ENCODE measurements around the gene SHISA5. TPM values are rescaled to one million over a fixed set of nuclear protein-coding genes. Genes with fewer than 3 reads are reported as not detected.
"Not testable (repeated sequence)": the region's sequence is repeated elsewhere in the genome, so short reads cannot be mapped to it uniquely, and the experiment has no call there.

SHISA5 gene
- polyA plus RNA-seq, 1 experiment = 217 TPM

GRCh38 chr3:48532977-48533337, 29.0 kb upstream of the SHISA5 start:
- POLR2A ChIA-PET = no interaction called here
- CTCF ChIA-PET = interaction anchor here (0.8 to 1.2 kb wide), 3 partner anchors 16 to 28 kb away, joined by 3 to 5 read pairs (median 4); no protein-coding TSS in a partner anchor
- no peak for DNase-seq (ENCODE audit: low read depth)
- no peak for TF ChIP-seq CTCF (IDR thresholded peaks at IDR 0.05; ENCODE audit: insufficient read depth, low read depth, low read length)
- Histone ChIP-seq H3K27me3 (ENCODE audit: control insufficient read depth, insufficient read depth, low read length) (no peaks in the 10 kb centered on the region), H3K4me3 (ENCODE audit: low read depth, low read length) (no peak overlapping the region), H3K36me3 (ENCODE audit: control insufficient read depth, insufficient read depth, low read length) (peaks cover 23% of the 10 kb centered on the region)

- TF ChIP-seq CTCF (IDR thresholded peaks at IDR 0.05; ENCODE audit: insufficient read depth, low read depth, low read length) = no peak
- ChIA-PET CTCF (interaction anchor here (1.1 to 1.4 kb wide), 2 partner anchors 17 to 23 kb away, joined by 3 to 5 read pairs; no protein-coding TSS in a partner anchor), POLR2A (no interaction called here)
- DNase-seq (ENCODE audit: low read depth) = no peak
- no peaks in the 10 kb centered on the region for H3K27me3 ChIP-seq (ENCODE audit: control insufficient read depth, insufficient read depth, low read length)
- no peak overlapping the region for H3K4me3 ChIP-seq (ENCODE audit: low read depth, low read length)
- peaks cover 23% of the 10 kb centered on the region for H3K36me3 ChIP-seq (ENCODE audit: control insufficient read depth, insufficient read depth, low read length)
These were observed 28.4 kb upstream of the SHISA5 start for GRCh38 chr3:48532271-48532976.

GRCh38 chr3:48530701-48531100, 26.7 kb upstream of the SHISA5 start:
- not testable (repeated sequence) for H3K36me3 ChIP-seq (ENCODE audit: control insufficient read depth, insufficient read depth, low read length); H3K4me3 ChIP-seq (ENCODE audit: low read depth, low read length); DNase-seq (ENCODE audit: low read depth); H3K27me3 ChIP-seq (ENCODE audit: control insufficient read depth, insufficient read depth, low read length)
- POLR2A ChIA-PET = interaction anchor here (0.5 kb wide), 1 partner anchor 517 kb away, joined by 3 read pairs; no protein-coding TSS in a partner anchor
- CTCF ChIA-PET = interaction anchor here (1.3 to 2.3 kb wide), 3 partner anchors 10 to 95 kb away, joined by 3 to 6 read pairs (median 3); no protein-coding TSS in a partner anchor

- CTCF ChIA-PET = interaction anchor here (1.7 kb wide), 1 partner anchor 20 kb away, joined by 8 read pairs; no protein-coding TSS in a partner anchor
- no peak for DNase-seq (ENCODE audit: low read depth)
These were observed 24.8 kb upstream of the SHISA5 start for GRCh38 chr3:48528754-48529153.

GRCh38 chr3:48528048-48528447, 24.1 kb upstream of the SHISA5 start:
- DNase-seq (ENCODE audit: low read depth) = no peak
- Histone ChIP-seq H3K4me3 (ENCODE audit: low read depth, low read length) (no peak overlapping the region), H3K27me3 (ENCODE audit: control insufficient read depth, insufficient read depth, low read length) (no peaks in the 10 kb centered on the region), H3K36me3 (ENCODE audit: control insufficient read depth, insufficient read depth, low read length) (peaks cover 10% of the 10 kb centered on the region)
- ChIA-PET POLR2A (interaction anchor here (0.7 kb wide), 1 partner anchor 9 kb away, joined by 11 read pairs; no protein-coding TSS in a partner anchor), CTCF (interaction anchor here (1.7 kb wide), 1 partner anchor 21 kb away, joined by 8 read pairs; no protein-coding TSS in a partner anchor)
- no peak for TF ChIP-seq CTCF (IDR thresholded peaks at IDR 0.05; ENCODE audit: insufficient read depth, low read depth, low read length)

More at GRCh38 chr3:48528754-48529153, 24.8 kb upstream of the SHISA5 start:
- Histone ChIP-seq H3K27me3 (ENCODE audit: control insufficient read depth, insufficient read depth, low read length) (no peaks in the 10 kb centered on the region), H3K4me3 (ENCODE audit: low read depth, low read length) (no peak overlapping the region), H3K36me3 (ENCODE audit: control insufficient read depth, insufficient read depth, low read length) (peaks cover 8% of the 10 kb centered on the region)
- TF ChIP-seq CTCF (IDR thresholded peaks at IDR 0.05; ENCODE audit: insufficient read depth, low read depth, low read length) = no peak
- POLR2A ChIA-PET = no interaction called here
